HEK293T (cell line): ENCODE measurements around the gene HSP90AA1.

ENCODE experiments used
- ARNT ChIP-seq: fragments of 450-650 bp; IDR thresholded peaks from 2 replicates; pipeline ENCODE4 v1.6.1; 2017; ENCODE audit warnings: mild to moderate bottlenecking
- BHLHE40 ChIP-seq: fragments of 450-650 bp; IDR thresholded peaks from 2 replicates; pipeline ENCODE4 v1.6.1; 2016; ENCODE audit warnings: mild to moderate bottlenecking, moderate library complexity, borderline replicate concordance
- ELF4 ChIP-seq: fragments of 450-650 bp; IDR thresholded peaks from 2 replicates; pipeline ENCODE4 v1.6.1; 2017; ENCODE audit warnings: antibody characterized with exemption
- FOXA1 ChIP-seq: fragments of 450-650 bp; IDR thresholded peaks from 2 replicates; pipeline ENCODE4 v1.6.1; 2016; ENCODE audit warnings: mild to moderate bottlenecking
- FOXK2 ChIP-seq: fragments of 450-650 bp; IDR thresholded peaks from 2 replicates; pipeline ENCODE4 v1.6.1; 2016; ENCODE audit warnings: mild to moderate bottlenecking
- FOXM1 ChIP-seq: fragments of 450-650 bp; IDR thresholded peaks from 2 replicates; pipeline ENCODE4 v1.6.1; 2017; ENCODE audit warnings: mild to moderate bottlenecking, borderline replicate concordance
- L3MBTL2 ChIP-seq: fragments of 450-650 bp; conservative IDR thresholded peaks from 2 replicates; pipeline ENCODE4 v1.6.1; 2016; ENCODE audit warnings: mild to moderate bottlenecking
- NFRKB ChIP-seq: fragments of 450-650 bp; IDR thresholded peaks from 2 replicates; pipeline ENCODE4 v1.6.1; 2016; ENCODE audit warnings: mild to moderate bottlenecking, moderate library complexity
- SP1 ChIP-seq: fragments of 450-650 bp; IDR thresholded peaks from 2 replicates; pipeline ENCODE4 v1.6.1; 2017
- SUZ12 ChIP-seq: fragments of 450-650 bp; IDR thresholded peaks from 2 replicates; pipeline ENCODE4 v1.6.1; 2016; ENCODE audit warnings: mild to moderate bottlenecking
- TARDBP ChIP-seq: fragments of 450-650 bp; IDR thresholded peaks from 2 replicates; pipeline ENCODE4 v1.6.1; 2016

- TF ChIP-seq L3MBTL2 (no peak), BHLHE40 (no peak), SUZ12 (no peak), FOXK2 (no peak), TARDBP (no peak), ELF4 (no peak), NFRKB (no peak), ARNT (no peak), SP1 (no peak), FOXM1 (no peak), FOXA1 (no peak)
Measured at GRCh38 chr14:102063109-102063807, 23.6 kb downstream of the HSP90AA1 start.
